HUDEP-2 (cell line): ENCODE measurements around the gene MLF1.

ENCODE experiments used
- DNase-seq, 76 experiments: peaks; one replicate each; lab custom pipeline; 2025; ENCODE audit not compliant: unreplicated experiment in 76 of 76; lab: John Stamatoyannopoulos, UW

The MLF1 gene

GRCh38 chr3:158573714-158574113 is 2.7 kb downstream of the MLF1 start:
- DNase-seq, result peak in 16 of 76 experiments; percentile 1 to 61 (median 16)

- DNase-seq, result no peak
Measured at GRCh38 chr3:158574646-158575045, 3.7 kb downstream of the MLF1 start.

GRCh38 chr3:158590223-158590622 is 19.2 kb downstream of the MLF1 start:
- DNase-seq, result no peak

GRCh38 chr3:158600787-158601186 is 29.8 kb downstream of the MLF1 start:
- no peak for DNase-seq

- no peak for DNase-seq
Measured at GRCh38 chr3:158602227-158602626, 31.2 kb downstream of the MLF1 start.

- DNase-seq, result no peak
Measured at GRCh38 chr3:158617982-158618875, 47.2 kb downstream of the MLF1 start.

GRCh38 chr3:158625881-158626280 is 54.9 kb downstream of the MLF1 start:
- DNase-seq, result no peak

GRCh38 chr3:158631981-158632380 is 61.0 kb downstream of the MLF1 start:
- no peak for DNase-seq

- no peak for DNase-seq
Measured at GRCh38 chr3:158640646-158641045, 69.7 kb downstream of the MLF1 start.

- peak in 1 of 76 experiments; percentile 3 for DNase-seq
Measured at GRCh38 chr3:158642005-158642404, 71.0 kb downstream of the MLF1 start.

- no peak for DNase-seq
Measured at GRCh38 chr3:158642474-158643210, 71.6 kb downstream of the MLF1 start.

- peak; percentile 28 to 93 (median 84) for DNase-seq
Measured at GRCh38 chr3:158644345-158644908, 73.4 kb downstream of the MLF1 start, which contains the start of gene GFM1. Gene GFM1, plus strand, starts transcription at chr3:158644527. Its CDS starts 108 bp downstream, at chr3:158644635.

GRCh38 chr3:158649791-158650190 is 78.8 kb downstream of the MLF1 start:
- DNase-seq, result peak in 13 of 76 experiments; percentile 11 to 45 (median 19)

- DNase-seq, result no peak
Measured at GRCh38 chr3:158651192-158651591, 80.2 kb downstream of the MLF1 start.

GRCh38 chr3:158652463-158652862 is 81.5 kb downstream of the MLF1 start:
- DNase-seq, result no peak
